CD14-positive monocyte (primary cell): ENCODE data around the gene KDM2A. TPM values are rescaled to one million over a fixed set of nuclear protein-coding genes. Genes with fewer than 3 reads are reported as not detected.
A peak's percentile ranks its signal among the peaks of the same experiment; 100 is the strongest.

Source experiments
- DNase-seq, 3 donors: peaks; one replicate each; pipeline ENCODE4 v3.0.0-alpha.2; 2011 to 2022
- H2AFZ ChIP-seq: 2 replicates; pipeline ENCODE4 v1.6.0; 2012; ENCODE audit warnings: mild to moderate bottlenecking, low read depth, low read length, inconsistent platforms; ENCODE audit not compliant: insufficient read depth, poor library complexity, severe bottlenecking
- H3K27ac ChIP-seq, 2 donors: 1 replicate in 1 of 2; 2 replicates in 1 of 2; pipeline ENCODE4 v1.5.1; 2012 to 2013; ENCODE audit warnings: low read length in 2 of 2, control low read depth in 1 of 2, inconsistent platforms in 1 of 2, low read depth in 1 of 2, mild to moderate bottlenecking in 1 of 2
- H3K27me3 ChIP-seq, 2 donors: one replicate each; pipeline versions ENCODE4 v1.6.0 to v1.6.1; 2011 to 2013; ENCODE audit warnings: low read length in 2 of 2; ENCODE audit not compliant: control insufficient read depth in 2 of 2, insufficient read depth in 2 of 2
- H3K36me3 ChIP-seq, 2 donors: replicated peaks in 1 of 2; 1 replicate in 1 of 2; 2 replicates in 1 of 2; pipeline versions ENCODE4 v1.5.1 to v1.6.1; 2012 to 2013; ENCODE audit warnings: low read length in 2 of 2, control low read depth in 1 of 2, inconsistent platforms in 1 of 2, mild to moderate bottlenecking in 1 of 2; ENCODE audit not compliant: insufficient read depth in 2 of 2, control insufficient read depth in 1 of 2
- H3K4me1 ChIP-seq, 2 donors: 1 replicate in 1 of 2; 2 replicates in 1 of 2; pipeline versions ENCODE4 v1.5.1 to v1.6.1; 2012 to 2013; ENCODE audit warnings: low read length in 2 of 2, control low read depth in 1 of 2, inconsistent platforms in 1 of 2, mild to moderate bottlenecking in 1 of 2, moderate library complexity in 1 of 2; ENCODE audit not compliant: insufficient read depth in 2 of 2, control insufficient read depth in 1 of 2
- H3K4me2 ChIP-seq: replicated peaks from 2 replicates; pipeline ENCODE3; 2012; ENCODE audit warnings: low read length, moderate library complexity, mild to moderate bottlenecking; ENCODE audit not compliant: poor library complexity, severe bottlenecking; ENCODE audit errors: extremely low read depth
- H3K4me3 ChIP-seq, 3 experiments: fragments of 200-600 bp in 1 of 3; sonication (generic) in 1 of 3; replicated peaks in 1 of 3; 1 replicate in 2 of 3; 2 replicates in 1 of 3; pipeline ENCODE4 v1.5.1; 2011 to 2013; ENCODE audit warnings: low read length in 3 of 3, mild to moderate bottlenecking in 3 of 3, control low read depth in 2 of 3, low read depth in 2 of 3, inconsistent platforms in 1 of 3, moderate library complexity in 1 of 3
- H3K79me2 ChIP-seq: 2 replicates; pipeline ENCODE4 v1.6.0; 2012; ENCODE audit warnings: mild to moderate bottlenecking, control low read depth, inconsistent platforms, low read length, moderate library complexity; ENCODE audit not compliant: insufficient read depth
- H3K9ac ChIP-seq: 2 replicates; pipeline ENCODE4 v1.6.0; 2017; ENCODE audit warnings: low read length, mild to moderate bottlenecking; ENCODE audit not compliant: insufficient read depth, poor library complexity, severe bottlenecking
- H3K9me3 ChIP-seq, 2 donors: replicated peaks in 1 of 2; 1 replicate in 1 of 2; 2 replicates in 1 of 2; pipeline versions ENCODE4 v1.5.1 to v1.6.1; 2012 to 2013; ENCODE audit warnings: low read length in 2 of 2, control low read depth in 1 of 2; ENCODE audit not compliant: control insufficient read depth in 1 of 2, insufficient read depth in 1 of 2
- H4K20me1 ChIP-seq: 2 replicates; pipeline ENCODE4 v1.6.0; 2012; ENCODE audit warnings: mild to moderate bottlenecking, low read length, control low read depth, moderate library complexity; ENCODE audit not compliant: insufficient read depth
- H3K27ac Mint-ChIP-seq, 7 donors: one replicate each; pipeline ENCODE4 v1.8.0; 2020; ENCODE audit warnings: mild to moderate bottlenecking in 7 of 7, mixed read lengths in 7 of 7, moderate library complexity in 6 of 7, inconsistent platforms in 2 of 7
- H3K27me3 Mint-ChIP-seq, 3 donors: one replicate each; pipeline ENCODE4 v1.8.0; 2021 to 2022; ENCODE audit warnings: low read depth in 3 of 3, mild to moderate bottlenecking in 3 of 3, mixed read lengths in 3 of 3, moderate library complexity in 3 of 3, inconsistent platforms in 1 of 3
- H3K36me3 Mint-ChIP-seq, 2 donors: one replicate each; pipeline ENCODE4 v1.8.0; 2020; ENCODE audit warnings: mixed read lengths in 2 of 2, inconsistent platforms in 1 of 2, mild to moderate bottlenecking in 1 of 2
- H3K4me1 Mint-ChIP-seq: one replicate; pipeline ENCODE4 v1.8.0; 2020; ENCODE audit warnings: mild to moderate bottlenecking, mixed read lengths
- H3K4me3 Mint-ChIP-seq, 2 donors: one replicate each; pipeline ENCODE4 v1.8.0; 2020; ENCODE audit warnings: mild to moderate bottlenecking in 2 of 2, mixed read lengths in 2 of 2, moderate library complexity in 1 of 2
- H3K9me3 Mint-ChIP-seq, 7 donors: one replicate each; pipeline ENCODE4 v1.8.0; 2020 to 2022; ENCODE audit warnings: mixed read lengths in 7 of 7, mild to moderate bottlenecking in 6 of 7, moderate library complexity in 6 of 7, inconsistent platforms in 2 of 7
- WGBS: methylation state at CpG from one replicate; pipeline ENCODE4 v1.1.5; 2013; ENCODE audit warnings: missing lambda C conversion rate; ENCODE audit not compliant: insufficient coverage; 5-methylcytosine and 5-hydroxymethylcytosine counted together
- intact Hi-C, 2 donors: fragments of 100-400 bp; cut with micrococcal nuclease; formaldehyde crosslinking; loops; one replicate each; pipeline versions ENCODE4 v1.15.0 to v1.15.1; 2023
- polyA plus RNA-seq, 3 donors: library from polyadenylated mRNA; depleted of rRNA in 1 of 3; unstranded in 2 of 3; stranded (reverse) in 1 of 3; fragments of 300-500 nt in 2 of 3; fragments of >200 nt in 1 of 3; fragmentation: Illumina TruSeq in 2 of 3; gene quantifications; 1 replicate in 2 of 3; 2 replicates in 1 of 3; pipeline ENCODE4 v1.2.3, GENCODE V29; 2012 to 2021
- TF ChIP-seq, protein P1 (sequence below): fragments of 200-600 bp; IDR thresholded peaks from one replicate; pipeline ENCODE4 v1.8.0; 2022; ENCODE audit warnings: antibody characterized with exemption, mild to moderate bottlenecking

The KDM2A gene
- polyA plus RNA-seq, 3 donors = 2.6 to 98.9 (median 3.9) TPM

DNA sequence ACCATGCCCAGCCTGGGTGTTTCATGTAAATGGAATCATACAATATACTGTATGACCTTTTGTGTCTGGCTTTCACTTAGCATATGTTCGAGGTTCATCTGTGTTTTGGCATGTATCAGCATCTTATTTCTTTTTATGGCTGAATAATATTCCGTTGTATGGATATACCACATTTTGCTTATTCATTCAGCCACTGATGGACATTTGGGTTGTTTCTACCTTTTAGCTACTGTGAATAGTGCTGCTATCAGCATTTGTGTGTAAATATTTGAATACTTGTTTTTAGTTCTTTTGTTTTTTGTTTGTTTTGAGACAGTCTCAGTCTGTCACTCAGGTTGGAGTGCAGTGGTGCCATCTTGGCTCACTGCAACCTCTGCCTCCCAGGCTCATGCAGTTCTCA is 35.7 kb downstream of the KDM2A start:
- peak overlapping the region in 1 of 7 donors; percentile 19 for H3K27ac Mint-ChIP-seq

DNA sequence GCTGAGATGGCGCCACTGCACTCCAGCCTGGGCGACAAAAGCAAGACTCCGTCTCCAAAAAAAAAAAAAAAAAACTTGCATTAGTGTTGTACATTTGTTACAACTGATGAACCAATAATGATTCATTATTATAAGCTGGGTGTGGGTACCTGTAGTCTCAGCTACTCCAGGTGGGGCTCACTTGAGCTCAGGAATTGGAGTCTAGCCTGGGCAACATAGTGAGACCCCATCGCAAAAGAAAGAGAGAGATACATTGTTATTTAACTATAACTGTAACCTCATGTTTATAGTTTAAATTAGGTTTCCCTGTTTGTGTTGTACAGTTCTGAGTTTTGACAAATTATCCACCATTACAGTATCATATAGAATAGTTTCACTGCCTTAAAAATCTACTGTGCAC is 38.6 kb downstream of the KDM2A start:
- WGBS = no CpG with 5 or more reads among the region's 4 CpGs
- Mint-ChIP-seq H3K9me3 (no peaks in the 10 kb centered on the region), H3K4me3 (no peak overlapping the region), H3K27ac (peak overlapping the region in 3 of 7 donors; percentile 31 to 48 (median 41)), H3K36me3 (peaks cover 21 to 43% of the 10 kb centered on the region in 2 donors), H3K4me1 (peaks cover 13% of the 10 kb centered on the region), H3K27me3 (no peaks in the 10 kb centered on the region)
- Histone ChIP-seq H3K27me3 (no peaks in the 10 kb centered on the region), H3K27ac (no peak overlapping the region), H3K36me3 (peaks cover 7 to 50% of the 10 kb centered on the region in 2 donors), H3K79me2 (peaks cover 100% of the 10 kb centered on the region), H3K9ac (no peak overlapping the region), H3K4me2 (no peak overlapping the region), H3K9me3 (no peaks in the 10 kb centered on the region), H2AFZ (no peak overlapping the region), H3K4me1 (no peaks in the 10 kb centered on the region), H4K20me1 (peaks cover 100% of the 10 kb centered on the region), H3K4me3 (no peak overlapping the region)
- TF ChIP-seq, protein P1, sequence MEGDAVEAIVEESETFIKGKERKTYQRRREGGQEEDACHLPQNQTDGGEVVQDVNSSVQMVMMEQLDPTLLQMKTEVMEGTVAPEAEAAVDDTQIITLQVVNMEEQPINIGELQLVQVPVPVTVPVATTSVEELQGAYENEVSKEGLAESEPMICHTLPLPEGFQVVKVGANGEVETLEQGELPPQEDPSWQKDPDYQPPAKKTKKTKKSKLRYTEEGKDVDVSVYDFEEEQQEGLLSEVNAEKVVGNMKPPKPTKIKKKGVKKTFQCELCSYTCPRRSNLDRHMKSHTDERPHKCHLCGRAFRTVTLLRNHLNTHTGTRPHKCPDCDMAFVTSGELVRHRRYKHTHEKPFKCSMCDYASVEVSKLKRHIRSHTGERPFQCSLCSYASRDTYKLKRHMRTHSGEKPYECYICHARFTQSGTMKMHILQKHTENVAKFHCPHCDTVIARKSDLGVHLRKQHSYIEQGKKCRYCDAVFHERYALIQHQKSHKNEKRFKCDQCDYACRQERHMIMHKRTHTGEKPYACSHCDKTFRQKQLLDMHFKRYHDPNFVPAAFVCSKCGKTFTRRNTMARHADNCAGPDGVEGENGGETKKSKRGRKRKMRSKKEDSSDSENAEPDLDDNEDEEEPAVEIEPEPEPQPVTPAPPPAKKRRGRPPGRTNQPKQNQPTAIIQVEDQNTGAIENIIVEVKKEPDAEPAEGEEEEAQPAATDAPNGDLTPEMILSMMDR = no peak
- intact Hi-C loops = no loop called here
- no peak for DNase-seq

More for the DNA sequence above, 35.7 kb downstream of the KDM2A start:
- Mint-ChIP-seq H3K36me3 (peaks cover 33 to 66% of the 10 kb centered on the region in 2 donors), H3K27me3 (no peaks in the 10 kb centered on the region), H3K4me3 (no peak overlapping the region), H3K9me3 (no peaks in the 10 kb centered on the region), H3K4me1 (peaks cover 4% of the 10 kb centered on the region)
- no peak overlapping the region for H3K27ac ChIP-seq
- peaks cover 99% of the 10 kb centered on the region for H4K20me1 ChIP-seq
- H3K27me3 ChIP-seq = no peaks in the 10 kb centered on the region
- H3K36me3 ChIP-seq = peaks cover 30 to 72% of the 10 kb centered on the region in 2 donors
- no peak overlapping the region for H2AFZ ChIP-seq
- H3K4me2 ChIP-seq = no peak overlapping the region
- no peaks in the 10 kb centered on the region for H3K9me3 ChIP-seq
- no CpG with 5 or more reads among the region's 2 CpGs for WGBS
- no peak for DNase-seq
- peaks cover 100% of the 10 kb centered on the region for H3K79me2 ChIP-seq
- TF ChIP-seq, protein P1 = no peak
- H3K9ac ChIP-seq = no peak overlapping the region
- intact Hi-C loops = no loop called here
- no peak overlapping the region for H3K4me3 ChIP-seq
- no peaks in the 10 kb centered on the region for H3K4me1 ChIP-seq
